HCT116 (cell line): ENCODE results near the gene CDC14A. TPM values are rescaled to one million over a fixed set of nuclear protein-coding genes. Genes with fewer than 3 reads are reported as not detected.

Experiments
- ATAC-seq: fragments of 200-7000 bp; cut with Tn5 transposase; 2 replicates; pipeline ENCODE4 v1.9.1; 2020; ENCODE audit warnings: mild to moderate bottlenecking, moderate library complexity
- BruUV-seq: library from RNA; stranded (reverse); fragments of 400-500 nt; replicated peaks from 2 replicates; lab custom pipeline; 2021; lab: Mats Ljungman, UMichigan
- CTCF ChIA-PET: fragments of 300-600 bp; sonication (Branson Sonifier 250); formaldehyde crosslinking; loops from one replicate; lab custom pipeline; 2021; ENCODE audit warnings: antibody characterized with exemption; lab: Charles Lee
- POLR2A ChIA-PET: fragments of 300-600, 350-600 bp; sonication (Branson Sonifier 250); formaldehyde crosslinking; loops from one replicate; lab custom pipeline; 2021; ENCODE audit warnings: antibody characterized with exemption; lab: Charles Lee
- RAD21 ChIA-PET, 2 experiments: fragments of 300-600 bp; sonication (Branson Sonifier 250); formaldehyde crosslinking; loops; one replicate each; lab custom pipeline; 2023; ENCODE audit warnings: low total read pairs in 2 of 2; ENCODE audit not compliant: uncharacterized antibody in 2 of 2, unreplicated experiment in 2 of 2, low non-redundant PET in 1 of 2; lab: Charles Lee
- DNase-seq: peaks from one replicate; pipeline ENCODE4 v3.0.0-alpha.2; 2010; ENCODE audit warnings: low read depth, low spot score
- H2AFZ ChIP-seq: fragments of 200-600 bp; shearing (Covaris generic), sonication (generic); 2 replicates; pipeline ENCODE4 v1.6.1; 2017; ENCODE audit warnings: low read depth, mixed run types, mixed read lengths, antibody characterized with exemption, low read length; ENCODE audit not compliant: poor library complexity, severe bottlenecking
- H3K27ac ChIP-seq: 2 replicates; pipeline ENCODE4 v1.5.1; 2012; ENCODE audit warnings: low read depth, low read length
- H3K27me3 ChIP-seq: fragments of 200-600 bp; sonication (generic); 2 replicates; pipeline ENCODE4 v1.6.1; 2016; ENCODE audit warnings: mixed run types, low read length, mixed read lengths; ENCODE audit not compliant: insufficient read depth
- H3K36me3 ChIP-seq, 2 experiments: fragments of 200-500 bp in 1 of 2; fragments of 200-600 bp in 1 of 2; sonication (Bioruptor generic) in 1 of 2; sonication (generic) in 1 of 2; 2 replicates each; pipeline versions ENCODE4 v1.5.1 to v1.6.1; 2014 to 2016; ENCODE audit warnings: low read length in 2 of 2, inconsistent platforms in 1 of 2, mixed read lengths in 1 of 2, mixed run types in 1 of 2; ENCODE audit not compliant: insufficient read depth in 2 of 2, control insufficient read depth in 1 of 2
- H3K4me1 ChIP-seq, 2 experiments: fragments of 200-600 bp in 1 of 2; sonication (generic) in 1 of 2; 2 replicates each; pipeline versions ENCODE4 v1.5.1 to v1.6.1; 2012 to 2017; ENCODE audit warnings: low read length in 2 of 2, inconsistent platforms in 1 of 2, mild to moderate bottlenecking in 1 of 2, mixed read lengths in 1 of 2, mixed run types in 1 of 2, moderate library complexity in 1 of 2; ENCODE audit not compliant: insufficient read depth in 2 of 2, control insufficient read depth in 1 of 2
- H3K4me2 ChIP-seq: fragments of 200-600 bp; sonication (generic); 2 replicates; pipeline ENCODE4 v1.6.1; 2017; ENCODE audit warnings: mixed run types, low read length, mixed read lengths
- H3K4me3 ChIP-seq, 2 experiments: fragments of 200-600 bp in 1 of 2; sonication (generic) in 1 of 2; replicated peaks in 1 of 2; 2 replicates each; pipeline ENCODE4 v1.5.1; 2011 to 2016; ENCODE audit warnings: low read length in 2 of 2, control low read depth in 1 of 2, low read depth in 1 of 2, mild to moderate bottlenecking in 1 of 2, mixed read lengths in 1 of 2, mixed run types in 1 of 2
- H3K79me2 ChIP-seq: fragments of 200-600 bp; sonication (generic); 2 replicates; pipeline ENCODE4 v1.6.1; 2017; ENCODE audit warnings: mild to moderate bottlenecking, mixed run types, low read length, moderate library complexity, mixed read lengths; ENCODE audit not compliant: insufficient read depth
- H3K9ac ChIP-seq: fragments of 200-600 bp; sonication (generic); 2 replicates; pipeline ENCODE4 v1.6.1; 2016; ENCODE audit warnings: low read length, mixed read lengths
- H3K9me2 ChIP-seq: fragments of 200-600 bp; sonication (generic), shearing (Covaris generic); 2 replicates; pipeline ENCODE4 v1.6.1; 2017; ENCODE audit warnings: mixed run types, mild to moderate bottlenecking, moderate library complexity; ENCODE audit not compliant: insufficient read depth
- H3K9me3 ChIP-seq, 2 experiments: fragments of 200-500 bp in 1 of 2; fragments of 200-600 bp in 1 of 2; sonication (Bioruptor generic) in 1 of 2; sonication (generic) in 1 of 2; 2 replicates each; pipeline ENCODE4 v1.6.1; 2014 to 2017; ENCODE audit warnings: low read length in 2 of 2, mixed read lengths in 2 of 2, inconsistent platforms in 1 of 2, low read depth in 1 of 2, mild to moderate bottlenecking in 1 of 2, mixed run types in 1 of 2, moderate library complexity in 1 of 2; ENCODE audit not compliant: control insufficient read depth in 1 of 2, insufficient read depth in 1 of 2
- H4K20me1 ChIP-seq: fragments of 200-600 bp; sonication (generic), shearing (Covaris generic); 2 replicates; pipeline ENCODE4 v1.6.1; 2017; ENCODE audit warnings: mixed run types, mild to moderate bottlenecking, moderate library complexity; ENCODE audit not compliant: insufficient read depth
- CEBPB ChIP-seq: IDR thresholded peaks from 2 replicates; pipeline ENCODE4 v1.6.1; 2012; ENCODE audit warnings: low read depth
- FOSL1 ChIP-seq: IDR thresholded peaks from 2 replicates; pipeline ENCODE4 v1.6.1; 2012; ENCODE audit warnings: low read depth
- JUND ChIP-seq: IDR thresholded peaks from 2 replicates; pipeline ENCODE4 v1.6.1; 2012
- TCF7L2 ChIP-seq: IDR thresholded peaks from 2 replicates; pipeline ENCODE4 v1.7.0; 2011; ENCODE audit warnings: borderline replicate concordance, inconsistent platforms; ENCODE audit not compliant: insufficient read depth, insufficient read length; ENCODE audit errors: extremely low read depth
- ZBTB33 ChIP-seq: IDR thresholded peaks from 2 replicates; pipeline ENCODE4 v1.6.1; 2011; ENCODE audit warnings: mild to moderate bottlenecking, low read length, moderate library complexity; ENCODE audit not compliant: insufficient replicate concordance; ENCODE audit errors: extremely low read depth
- ZNF274 ChIP-seq: fragments of 200-500 bp; sonication (Bioruptor generic); IDR thresholded peaks from 2 replicates; pipeline ENCODE4 v1.6.1; 2014; ENCODE audit warnings: mild to moderate bottlenecking, low read depth, low read length, inconsistent platforms
- intact Hi-C: fragments of 100-400 bp; cut with micrococcal nuclease; formaldehyde crosslinking; loops from 2 replicates; pipeline ENCODE4 v1.10.0; 2022
- total RNA-seq: library from RNA; stranded (reverse); gene quantifications from one replicate; pipeline ENCODE4 v1.2.1, GENCODE V29; 2021; ENCODE audit not compliant: unreplicated experiment
- TF ChIP-seq, protein P1 (sequence below): IDR thresholded peaks from 2 replicates; pipeline ENCODE4 v1.6.1; 2012
- TF ChIP-seq, protein P2 (sequence below), 3 experiments: fragments of 200-600 bp in 1 of 3; sonication (generic) in 1 of 3; IDR thresholded peaks in 2 of 3; conservative IDR thresholded peaks in 1 of 3; 2 replicates each; pipeline ENCODE4 v1.5.1; 2012 to 2017; ENCODE audit warnings: low read depth in 2 of 3, low read length in 2 of 3, antibody characterized with exemption in 1 of 3, borderline replicate concordance in 1 of 3, control low read depth in 1 of 3, mild to moderate bottlenecking in 1 of 3, mixed read lengths in 1 of 3, mixed run types in 1 of 3, moderate library complexity in 1 of 3; ENCODE audit not compliant: insufficient read depth in 1 of 3
- TF ChIP-seq, protein P3 (sequence below): IDR thresholded peaks from 2 replicates; pipeline ENCODE4 v1.6.1; 2012; ENCODE audit warnings: low read depth

Gene CDC14A
- total RNA-seq, 1 experiment from 2014 or later, result 5.1 TPM

DNA sequence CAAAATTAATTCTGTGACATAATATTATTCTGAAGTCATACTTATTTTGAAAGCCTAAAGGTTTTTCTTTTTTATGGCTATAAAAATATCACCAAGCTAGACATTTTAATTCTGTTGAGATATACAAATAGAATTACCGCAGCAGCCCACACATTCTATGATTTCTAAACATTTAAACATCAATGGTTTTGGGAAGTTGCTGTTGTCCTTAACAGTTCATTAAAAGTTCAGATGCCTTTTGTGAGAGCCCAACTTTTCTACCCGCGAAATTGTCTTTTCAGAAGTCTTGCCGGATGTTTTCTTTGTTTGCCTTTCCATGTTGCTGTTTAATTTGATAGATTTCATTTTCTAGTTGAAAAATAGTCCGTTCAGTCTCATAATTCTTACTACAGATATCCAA is 40.5 kb downstream of the CDC14A start (continued):
- no peak for TF ChIP-seq JUND
- no peak for TF ChIP-seq FOSL1
- no peak for TF ChIP-seq CEBPB
- TF ChIP-seq, all 23 proteins: peak for 0

GRCh38 chr1:100394285-100394684 is 42.0 kb downstream of the CDC14A start:
- BruUV-seq, result no TSS peak
- ATAC-seq, result no peak
- no peaks in the 10 kb centered on the region for H3K79me2 ChIP-seq
- H3K27me3 ChIP-seq, result no peaks in the 10 kb centered on the region
- POLR2A ChIA-PET, result no interaction called here
- H3K27ac ChIP-seq, result no peak overlapping the region
- CTCF ChIA-PET, result no interaction called here
- H3K4me2 ChIP-seq, result no peak overlapping the region
- no peak overlapping the region for H3K4me3 ChIP-seq
- no peaks in the 10 kb centered on the region for H3K4me1 ChIP-seq
- DNase-seq, result no peak
- H2AFZ ChIP-seq, result no peak overlapping the region
- H3K36me3 ChIP-seq, result no peaks in the 10 kb centered on the region
- no peaks in the 10 kb centered on the region for H4K20me1 ChIP-seq
- H3K9me3 ChIP-seq, result no peaks in the 10 kb centered on the region
- H3K9ac ChIP-seq, result no peak overlapping the region
- TF ChIP-seq ZNF274 (no peak), TCF7L2 (no peak), CEBPB (no peak)
- TF ChIP-seq, protein P1, sequence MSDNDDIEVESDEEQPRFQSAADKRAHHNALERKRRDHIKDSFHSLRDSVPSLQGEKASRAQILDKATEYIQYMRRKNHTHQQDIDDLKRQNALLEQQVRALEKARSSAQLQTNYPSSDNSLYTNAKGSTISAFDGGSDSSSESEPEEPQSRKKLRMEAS, result no peak
- RAD21 ChIA-PET, result no interaction called here
- no peaks in the 10 kb centered on the region for H3K9me2 ChIP-seq
- intact Hi-C loops, result no loop called here

GRCh38 chr1:100395913-100396312 is 43.6 kb downstream of the CDC14A start:
- Histone ChIP-seq H3K36me3 (no peaks in the 10 kb centered on the region), H3K4me2 (no peak overlapping the region), H3K9me3 (no peaks in the 10 kb centered on the region), H3K4me3 (no peak overlapping the region), H3K4me1 (no peaks in the 10 kb centered on the region), H4K20me1 (no peaks in the 10 kb centered on the region), H3K79me2 (no peaks in the 10 kb centered on the region), H3K9me2 (no peaks in the 10 kb centered on the region), H3K9ac (no peak overlapping the region), H3K27me3 (no peaks in the 10 kb centered on the region), H3K27ac (no peak overlapping the region), H2AFZ (no peak overlapping the region)
- POLR2A ChIA-PET, result no interaction called here
- RAD21 ChIA-PET, result no interaction called here
- CTCF ChIA-PET, result no interaction called here
- no TSS peak for BruUV-seq
- ATAC-seq (no peak), DNase-seq (no peak)
- intact Hi-C loops, result no loop called here
- TF ChIP-seq TCF7L2, result no peak
- no peak for TF ChIP-seq ZBTB33
- TF ChIP-seq FOSL1, result no peak
- TF ChIP-seq, protein P2, sequence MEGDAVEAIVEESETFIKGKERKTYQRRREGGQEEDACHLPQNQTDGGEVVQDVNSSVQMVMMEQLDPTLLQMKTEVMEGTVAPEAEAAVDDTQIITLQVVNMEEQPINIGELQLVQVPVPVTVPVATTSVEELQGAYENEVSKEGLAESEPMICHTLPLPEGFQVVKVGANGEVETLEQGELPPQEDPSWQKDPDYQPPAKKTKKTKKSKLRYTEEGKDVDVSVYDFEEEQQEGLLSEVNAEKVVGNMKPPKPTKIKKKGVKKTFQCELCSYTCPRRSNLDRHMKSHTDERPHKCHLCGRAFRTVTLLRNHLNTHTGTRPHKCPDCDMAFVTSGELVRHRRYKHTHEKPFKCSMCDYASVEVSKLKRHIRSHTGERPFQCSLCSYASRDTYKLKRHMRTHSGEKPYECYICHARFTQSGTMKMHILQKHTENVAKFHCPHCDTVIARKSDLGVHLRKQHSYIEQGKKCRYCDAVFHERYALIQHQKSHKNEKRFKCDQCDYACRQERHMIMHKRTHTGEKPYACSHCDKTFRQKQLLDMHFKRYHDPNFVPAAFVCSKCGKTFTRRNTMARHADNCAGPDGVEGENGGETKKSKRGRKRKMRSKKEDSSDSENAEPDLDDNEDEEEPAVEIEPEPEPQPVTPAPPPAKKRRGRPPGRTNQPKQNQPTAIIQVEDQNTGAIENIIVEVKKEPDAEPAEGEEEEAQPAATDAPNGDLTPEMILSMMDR (IDR thresholded peaks at IDR 0.05 in 2 of 3, conservative IDR thresholded peaks at IDR 0.05 in 1 of 3; ENCODE audit: borderline replicate concordance in 1 of 3, insufficient read depth in 1 of 3, low read depth in 2 of 3, low read length in 2 of 3), result no peak
- TF ChIP-seq ZNF274, result no peak
- TF ChIP-seq, protein P3, sequence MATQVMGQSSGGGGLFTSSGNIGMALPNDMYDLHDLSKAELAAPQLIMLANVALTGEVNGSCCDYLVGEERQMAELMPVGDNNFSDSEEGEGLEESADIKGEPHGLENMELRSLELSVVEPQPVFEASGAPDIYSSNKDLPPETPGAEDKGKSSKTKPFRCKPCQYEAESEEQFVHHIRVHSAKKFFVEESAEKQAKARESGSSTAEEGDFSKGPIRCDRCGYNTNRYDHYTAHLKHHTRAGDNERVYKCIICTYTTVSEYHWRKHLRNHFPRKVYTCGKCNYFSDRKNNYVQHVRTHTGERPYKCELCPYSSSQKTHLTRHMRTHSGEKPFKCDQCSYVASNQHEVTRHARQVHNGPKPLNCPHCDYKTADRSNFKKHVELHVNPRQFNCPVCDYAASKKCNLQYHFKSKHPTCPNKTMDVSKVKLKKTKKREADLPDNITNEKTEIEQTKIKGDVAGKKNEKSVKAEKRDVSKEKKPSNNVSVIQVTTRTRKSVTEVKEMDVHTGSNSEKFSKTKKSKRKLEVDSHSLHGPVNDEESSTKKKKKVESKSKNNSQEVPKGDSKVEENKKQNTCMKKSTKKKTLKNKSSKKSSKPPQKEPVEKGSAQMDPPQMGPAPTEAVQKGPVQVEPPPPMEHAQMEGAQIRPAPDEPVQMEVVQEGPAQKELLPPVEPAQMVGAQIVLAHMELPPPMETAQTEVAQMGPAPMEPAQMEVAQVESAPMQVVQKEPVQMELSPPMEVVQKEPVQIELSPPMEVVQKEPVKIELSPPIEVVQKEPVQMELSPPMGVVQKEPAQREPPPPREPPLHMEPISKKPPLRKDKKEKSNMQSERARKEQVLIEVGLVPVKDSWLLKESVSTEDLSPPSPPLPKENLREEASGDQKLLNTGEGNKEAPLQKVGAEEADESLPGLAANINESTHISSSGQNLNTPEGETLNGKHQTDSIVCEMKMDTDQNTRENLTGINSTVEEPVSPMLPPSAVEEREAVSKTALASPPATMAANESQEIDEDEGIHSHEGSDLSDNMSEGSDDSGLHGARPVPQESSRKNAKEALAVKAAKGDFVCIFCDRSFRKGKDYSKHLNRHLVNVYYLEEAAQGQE, result no peak
